ENCODE measurements around the gene MBNL1.
A peak's percentile ranks its signal among the peaks of the same experiment; 100 is the strongest.

Gene MBNL1

GRCh38 chr3:152277198-152277597 is 8.5 kb downstream of the MBNL1 start:
- DNase-seq: no peak

GRCh38 chr3:152278756-152279427 is 10.2 kb downstream of the MBNL1 start:
- DNase-seq: no peak

- DNase-seq: no peak
These were observed 10.8 kb downstream of the MBNL1 start for GRCh38 chr3:152279479-152279878.

GRCh38 chr3:152280539-152280938 is 11.8 kb downstream of the MBNL1 start:
- no peak for DNase-seq

- DNase-seq: no peak
These were observed 12.5 kb downstream of the MBNL1 start for GRCh38 chr3:152281133-152281713.

GRCh38 chr3:152282813-152283212 is 14.1 kb downstream of the MBNL1 start:
- DNase-seq: no peak

- DNase-seq: no peak
These were observed 15.0 kb downstream of the MBNL1 start for GRCh38 chr3:152283492-152284381.

- DNase-seq: no peak
These were observed 16.2 kb downstream of the MBNL1 start for GRCh38 chr3:152284906-152285305.

- no peak for DNase-seq
These were observed 16.8 kb downstream of the MBNL1 start for GRCh38 chr3:152285509-152285908.

- no peak for DNase-seq
These were observed 19.3 kb downstream of the MBNL1 start for GRCh38 chr3:152287898-152288576.

GRCh38 chr3:152288681-152289080 is 20.0 kb downstream of the MBNL1 start:
- no peak for DNase-seq

GRCh38 chr3:152289708-152290107 is 21.0 kb downstream of the MBNL1 start:
- no peak for DNase-seq

GRCh38 chr3:152290374-152290773 is 21.6 kb downstream of the MBNL1 start:
- DNase-seq: no peak

- no peak for DNase-seq
These were observed 22.5 kb downstream of the MBNL1 start for GRCh38 chr3:152291238-152291637.

- no peak for DNase-seq
These were observed 22.9 kb downstream of the MBNL1 start for GRCh38 chr3:152291649-152292066.

- DNase-seq: no peak
These were observed 23.6 kb downstream of the MBNL1 start for GRCh38 chr3:152292366-152292765.

GRCh38 chr3:152293347-152294006 is 24.7 kb downstream of the MBNL1 start:
- no peak for DNase-seq

GRCh38 chr3:152295344-152295743 is 26.6 kb downstream of the MBNL1 start:
- no peak for DNase-seq

GRCh38 chr3:152295806-152296205 is 27.1 kb downstream of the MBNL1 start:
- no peak for DNase-seq

GRCh38 chr3:152296382-152296781 is 27.7 kb downstream of the MBNL1 start:
- no peak for DNase-seq

GRCh38 chr3:152296971-152297370 is 28.2 kb downstream of the MBNL1 start:
- DNase-seq: no peak

- DNase-seq: peak; percentile 79
These were observed 29.9 kb downstream of the MBNL1 start for GRCh38 chr3:152298393-152299248.
